G401.6 (cell line): ENCODE measurements around the gene MYO1B.

Experiments used
- FAIRE-seq: peaks from 2 replicates; lab custom pipeline; 2012; peaks lifted over from hg19 to GRCh38; lab: Jason Lieb, UNC

The MYO1B gene

GRCh38 chr2:191226196-191226595 lies 19.0 kb upstream of the MYO1B start:
- no peak for FAIRE-seq

DNA sequence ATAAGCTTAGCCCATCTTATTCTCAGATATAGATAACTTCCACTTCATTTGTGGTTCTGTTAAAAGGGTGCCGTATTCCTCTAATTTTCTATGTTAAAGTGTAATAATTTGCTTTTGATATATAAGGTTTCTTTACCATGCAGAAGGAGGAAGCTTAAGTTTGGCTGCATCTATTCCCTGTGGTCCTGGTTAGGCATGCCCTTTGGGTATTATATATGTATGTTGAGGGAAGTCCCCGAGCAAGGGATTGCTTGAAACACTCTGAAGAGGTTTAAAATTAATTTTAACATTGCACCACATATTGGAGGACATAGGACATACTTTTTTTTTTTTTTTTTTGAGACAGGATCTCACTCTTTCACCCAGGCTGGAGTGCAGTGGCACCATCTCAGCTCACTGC lies 16.9 kb upstream of the MYO1B start:
- no peak for FAIRE-seq

DNA sequence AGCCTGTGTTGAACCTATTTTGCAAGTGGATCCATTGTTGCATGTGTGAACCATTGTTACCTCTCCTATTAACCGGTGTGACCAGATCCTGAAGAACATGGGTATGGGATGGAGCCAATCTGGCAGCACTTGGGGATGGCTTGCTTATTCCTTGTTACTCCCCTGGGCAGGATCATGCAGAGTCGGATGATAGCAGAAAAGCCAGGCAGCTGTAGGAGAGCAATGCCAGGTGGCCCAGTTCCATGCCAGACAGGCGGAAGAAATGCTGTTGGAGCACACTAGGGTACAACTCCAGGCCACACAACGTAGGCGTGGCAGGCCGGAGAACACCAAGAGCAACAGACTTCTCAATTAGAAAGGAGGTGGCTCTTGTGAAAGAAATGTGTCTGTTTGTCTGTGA lies 16.3 kb upstream of the MYO1B start:
- FAIRE-seq = no peak

DNA sequence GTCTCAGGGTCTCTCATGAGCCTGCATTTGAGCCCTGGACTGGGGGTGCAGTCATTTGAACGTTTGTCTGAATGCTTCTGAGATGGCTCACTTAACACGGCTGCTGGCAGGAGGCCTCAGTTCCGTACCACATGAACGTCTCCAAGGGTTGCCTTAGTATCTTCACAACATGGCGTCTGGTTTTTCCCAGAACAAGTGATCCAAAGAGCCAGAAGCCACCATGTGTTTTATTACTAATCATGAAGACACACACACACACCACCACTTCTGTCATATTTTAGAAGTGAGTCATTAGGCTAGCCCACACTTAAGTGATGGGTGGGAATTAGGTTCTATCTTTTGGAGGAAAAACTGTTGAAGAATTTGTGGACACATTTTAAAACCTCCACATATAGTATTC lies 15.0 kb upstream of the MYO1B start:
- FAIRE-seq = no peak

GRCh38 chr2:191231995-191232394 lies 13.2 kb upstream of the MYO1B start:
- no peak for FAIRE-seq

DNA sequence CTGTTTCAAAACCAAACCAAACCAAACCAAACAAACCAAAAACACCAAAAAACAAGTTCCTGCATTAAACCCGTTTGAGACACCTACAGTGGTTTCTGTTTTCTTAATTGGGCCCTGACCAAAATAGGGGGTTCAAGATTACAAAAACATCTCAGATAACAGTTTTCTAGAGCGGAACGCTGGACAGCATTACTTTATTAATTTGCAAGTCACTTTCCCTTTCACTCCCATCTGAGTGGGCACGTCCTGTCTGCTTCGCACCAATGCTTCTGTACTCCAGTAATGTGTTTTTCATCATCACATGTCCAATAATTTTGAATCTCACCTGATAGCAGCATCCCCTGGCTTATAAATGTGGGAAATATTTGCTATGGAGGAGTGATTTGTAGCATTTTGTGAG lies 11.7 kb upstream of the MYO1B start:
- no peak for FAIRE-seq

GRCh38 chr2:191234376-191234775 lies 10.8 kb upstream of the MYO1B start:
- FAIRE-seq = no peak

DNA sequence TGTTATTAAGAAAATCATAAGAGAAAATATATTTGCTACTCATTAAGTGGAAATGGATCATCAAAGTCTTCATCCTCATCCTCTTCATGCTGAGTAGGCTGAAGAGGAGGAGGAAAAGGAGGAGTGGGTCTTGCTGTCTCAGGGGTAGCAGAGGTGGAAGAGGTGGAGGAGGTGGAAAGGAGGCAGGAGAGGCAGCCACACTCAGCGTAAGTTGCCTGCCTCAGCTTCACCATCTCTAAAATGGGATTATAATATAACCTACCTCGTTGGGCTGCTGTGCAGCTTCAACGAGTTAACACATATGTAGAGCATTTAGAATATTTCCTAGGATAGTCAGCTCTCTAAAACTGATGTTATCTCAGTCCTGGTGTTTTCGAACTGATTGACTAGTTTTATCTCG lies 4.3 kb upstream of the MYO1B start:
- no peak for FAIRE-seq

GRCh38 chr2:191241418-191241817 lies 3.8 kb upstream of the MYO1B start:
- FAIRE-seq = no peak

GRCh38 chr2:191243154-191243553 lies 2.0 kb upstream of the MYO1B start:
- no peak for FAIRE-seq

- no peak for FAIRE-seq
Observed at GRCh38 chr2:191244350-191244749, 854 bp upstream of the MYO1B start.

- no peak for FAIRE-seq
Observed at GRCh38 chr2:191245869-191246531, 796 bp downstream of the MYO1B start.

DNA sequence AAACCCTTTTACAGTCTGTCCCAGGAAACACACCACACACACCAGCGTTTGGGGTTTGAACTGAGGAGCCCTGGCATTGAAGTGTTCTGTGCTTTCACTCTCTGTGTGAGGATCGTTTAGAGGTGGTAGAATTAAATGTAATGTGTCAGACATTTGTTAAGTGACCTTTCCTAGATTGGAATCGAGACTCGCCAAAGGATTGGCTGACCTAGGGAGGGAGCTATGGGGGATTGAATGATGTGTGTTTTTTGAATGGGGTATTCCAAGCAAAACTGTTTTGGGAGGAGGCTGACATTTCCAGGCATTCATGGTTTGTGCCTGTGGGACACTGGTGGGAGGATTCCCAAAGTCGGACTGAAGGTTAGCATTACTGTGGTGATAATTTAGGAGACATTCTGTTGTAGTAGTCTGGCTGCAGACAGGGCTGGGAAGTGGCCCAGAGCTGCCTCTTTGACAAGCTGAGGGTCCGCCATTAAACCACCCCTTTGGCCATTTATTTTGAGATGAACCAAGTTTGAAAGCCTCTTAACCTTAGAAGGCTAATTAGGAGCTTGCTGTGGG lies 1.7 kb downstream of the MYO1B start:
- no peak for FAIRE-seq

DNA sequence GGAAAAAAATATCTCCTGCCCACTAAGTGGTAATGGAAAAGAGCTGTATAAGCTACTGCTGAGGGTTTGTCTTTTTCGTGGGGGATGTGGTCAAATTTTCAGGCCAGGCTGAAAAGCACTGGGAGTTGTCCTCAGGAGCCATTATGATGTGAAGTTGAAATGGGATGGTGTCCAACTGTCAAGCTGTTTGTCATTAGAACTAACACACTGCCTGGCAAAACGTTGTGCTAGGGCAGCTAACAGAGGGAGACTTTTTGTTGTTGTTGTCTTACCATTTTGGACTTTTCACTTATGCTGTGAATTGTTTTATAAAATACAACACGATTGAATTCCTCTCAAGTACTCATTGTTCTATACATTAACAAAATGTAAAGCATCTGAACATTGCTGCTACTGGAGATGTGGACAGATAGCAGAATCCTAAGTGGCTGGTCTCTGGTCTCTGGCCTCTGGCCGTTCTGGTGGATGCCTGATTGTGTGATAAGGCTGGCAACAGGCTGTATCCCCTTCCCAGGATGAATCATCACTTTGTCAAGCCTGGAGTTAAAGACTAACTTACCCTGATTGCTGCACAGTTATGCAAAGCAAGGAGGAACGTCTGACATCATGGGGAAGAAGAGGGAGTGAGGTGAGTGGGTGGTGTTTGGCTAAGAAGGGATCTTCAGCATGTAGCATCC lies 2.3 kb downstream of the MYO1B start:
- no peak for FAIRE-seq

GRCh38 chr2:191249156-191249813 lies 4.1 kb downstream of the MYO1B start:
- no peak for FAIRE-seq

- FAIRE-seq = no peak
Observed at GRCh38 chr2:191250400-191250799, 5.2 kb downstream of the MYO1B start.

- no peak for FAIRE-seq
Observed at GRCh38 chr2:191250986-191251385, 5.8 kb downstream of the MYO1B start.

- FAIRE-seq = no peak
Observed at GRCh38 chr2:191252699-191253098, 7.5 kb downstream of the MYO1B start.

DNA sequence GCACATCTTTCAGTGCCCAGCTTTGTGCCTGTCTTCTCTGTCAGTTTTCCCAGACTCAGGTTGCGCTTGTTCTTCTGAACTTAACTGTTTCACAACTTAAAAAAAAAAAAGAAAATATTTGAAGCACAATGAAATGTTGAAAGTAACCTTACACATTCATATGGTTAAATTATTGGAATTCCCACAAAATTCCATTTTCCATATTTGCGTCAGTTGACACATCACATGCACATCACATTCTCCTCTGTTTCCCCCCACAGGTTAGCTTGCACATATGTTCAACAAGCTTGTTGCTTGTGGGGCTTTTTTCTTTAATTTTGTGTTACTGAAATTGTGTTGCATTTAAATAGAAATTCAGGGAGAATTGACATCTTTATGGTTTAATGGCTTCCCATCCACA lies 8.3 kb downstream of the MYO1B start:
- no peak for FAIRE-seq

GRCh38 chr2:191255271-191255670 lies 10.1 kb downstream of the MYO1B start:
- no peak for FAIRE-seq

DNA sequence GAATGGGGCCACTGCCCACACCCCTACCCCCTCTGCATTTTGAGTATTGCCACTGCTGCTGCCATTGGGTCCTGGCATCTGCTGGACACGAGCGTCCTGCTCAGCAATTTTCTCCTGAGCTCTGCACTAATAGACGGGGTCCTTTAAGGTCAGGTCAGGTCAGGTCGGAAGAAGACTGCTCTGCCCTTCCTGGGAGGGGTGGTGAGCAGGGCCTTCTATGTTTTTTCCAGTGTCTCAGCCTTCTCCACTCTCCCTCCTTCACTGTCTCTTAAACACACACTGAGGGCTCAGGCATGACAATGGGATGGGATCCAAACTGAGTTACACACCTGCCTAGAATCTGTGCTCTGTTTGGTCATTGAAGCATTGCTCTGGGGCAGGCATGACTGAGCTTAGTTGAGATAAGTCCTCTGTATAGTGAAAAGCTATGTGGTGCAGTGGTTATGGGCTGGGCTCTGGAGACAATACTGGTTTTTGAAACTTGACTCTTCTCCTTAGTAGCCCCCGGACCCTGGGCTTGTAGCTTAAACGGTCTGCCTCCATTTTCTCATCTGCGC lies 10.6 kb downstream of the MYO1B start:
- FAIRE-seq = no peak

DNA sequence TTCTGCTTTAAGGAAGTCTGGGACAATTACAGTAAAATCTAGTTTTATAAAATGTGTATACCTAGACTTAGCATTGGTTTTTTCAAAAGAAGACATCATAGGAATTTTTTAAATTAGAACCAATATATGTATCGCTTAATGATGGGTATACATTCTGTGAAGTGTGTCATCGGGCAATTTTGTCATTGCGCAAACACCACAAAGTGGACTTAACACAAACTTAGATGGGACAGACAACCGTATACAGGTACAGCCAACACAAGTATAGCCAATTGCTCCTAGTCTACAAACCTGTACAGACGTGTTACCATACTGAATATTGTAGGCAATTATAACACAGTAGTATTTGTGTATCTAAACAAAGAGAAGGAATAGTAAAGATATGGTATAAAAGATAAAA lies 12.7 kb downstream of the MYO1B start:
- FAIRE-seq = no peak

GRCh38 chr2:191258996-191259395 lies 13.8 kb downstream of the MYO1B start:
- no peak for FAIRE-seq
